HepG2 (cell line): ENCODE measurements around the gene SNRNP48. TPM values are rescaled to one million over a fixed set of nuclear protein-coding genes. Genes with fewer than 3 reads are reported as not detected.

Experiments
- AGO2 ChIP-seq: fragments of 200-400 bp; formaldehyde crosslinking; optimal IDR thresholded peaks from 2 replicates; pipeline ENCODE3; 2017; ENCODE audit warnings: mild to moderate bottlenecking, low read depth, low read length, moderate library complexity
- ATF7 ChIP-seq, 2 experiments: fragments of 450-650 bp in 1 of 2; sonication (generic) in 1 of 2; formaldehyde crosslinking in 1 of 2; IDR thresholded peaks; 2 replicates each; pipeline versions ENCODE4 v1.4.0 to v1.6.1; 2016 to 2020; ENCODE audit warnings: antibody characterized with exemption in 1 of 2, mild to moderate bottlenecking in 1 of 2, missing genetic modification reagents in 1 of 2
- BCL3 ChIP-seq: sonication (generic); formaldehyde crosslinking; IDR thresholded peaks from 2 replicates; pipeline ENCODE4 v1.5.1; 2020; ENCODE audit warnings: mild to moderate bottlenecking, missing genetic modification reagents, moderate library complexity
- GATAD2A ChIP-seq: IDR thresholded peaks from 2 replicates; pipeline ENCODE4 v1.6.1; 2016
- HMGXB3 ChIP-seq: sonication (generic); formaldehyde crosslinking; IDR thresholded peaks from 2 replicates; pipeline ENCODE4 v1.4.0; 2020; ENCODE audit warnings: missing genetic modification reagents, borderline replicate concordance
- POLR2AphosphoS2 ChIP-seq: IDR thresholded peaks from 2 replicates; pipeline ENCODE4 v1.6.1; 2011; ENCODE audit warnings: low read depth, low read length, improper control_type of control experiment
- POLR2AphosphoS5 ChIP-seq: IDR thresholded peaks from 2 replicates; pipeline ENCODE4 v1.6.1; 2012; ENCODE audit warnings: low read depth, low read length
- POLR2G ChIP-seq: fragments of 200-400 bp; formaldehyde crosslinking; IDR thresholded peaks from 2 replicates; pipeline ENCODE4 v1.6.1; 2018; ENCODE audit warnings: mild to moderate bottlenecking, low read depth, low read length, moderate library complexity
- SOX5 ChIP-seq: IDR thresholded peaks from 2 replicates; pipeline ENCODE4 v1.6.1; 2016; ENCODE audit warnings: borderline replicate concordance
- ZFP1 ChIP-seq: IDR thresholded peaks from 2 replicates; pipeline ENCODE4 v1.6.1; 2016
- ZMYM3 ChIP-seq: sonication (generic); formaldehyde crosslinking; IDR thresholded peaks from 2 replicates; pipeline ENCODE4 v1.5.1; 2020; ENCODE audit warnings: mild to moderate bottlenecking, missing genetic modification reagents
- ZNF121 ChIP-seq: sonication (generic); formaldehyde crosslinking; IDR thresholded peaks from 2 replicates; pipeline ENCODE4 v1.5.0; 2020; ENCODE audit warnings: mild to moderate bottlenecking, missing genetic modification reagents
- ZNF280B ChIP-seq: sonication (generic); formaldehyde crosslinking; IDR thresholded peaks from 2 replicates; pipeline ENCODE4 v1.5.0; 2020; ENCODE audit warnings: missing genetic modification reagents, mild to moderate bottlenecking, borderline replicate concordance
- ZNF564 ChIP-seq: sonication (generic); formaldehyde crosslinking; IDR thresholded peaks from 2 replicates; pipeline ENCODE4 v1.8.1; 2023; ENCODE audit warnings: mild to moderate bottlenecking, missing genetic modification reagents
- ZNF687 ChIP-seq: sonication (generic); formaldehyde crosslinking; IDR thresholded peaks from 2 replicates; pipeline ENCODE4 v1.5.1; 2020; ENCODE audit warnings: mild to moderate bottlenecking, missing genetic modification reagents, moderate library complexity
- ZNF775 ChIP-seq: sonication (generic); formaldehyde crosslinking; IDR thresholded peaks from 2 replicates; pipeline ENCODE4 v1.4.0; 2020; ENCODE audit warnings: missing genetic modification reagents, mild to moderate bottlenecking, moderate library complexity, borderline replicate concordance
- polyA plus RNA-seq, 8 experiments: library from polyadenylated mRNA; depleted of rRNA in 3 of 8; stranded (reverse) in 7 of 8; unstranded in 1 of 8; fragments of >200 nt; fragmentation: Illumina TruSeq in 4 of 8; extraction: Trizol in 4 of 8; gene quantifications; 2 replicates each; pipeline versions ENCODE4 v1.2.1 to v1.2.3, GENCODE V29; 2011 to 2016; ENCODE audit warnings: low read depth in 4 of 8, missing spikeins in 1 of 8, mixed read lengths in 1 of 8; ENCODE audit not compliant: insufficient read depth in 1 of 8
- total RNA-seq, 5 experiments: library from RNA; depleted of rRNA; stranded (reverse); fragments of >200 nt; fragmentation: Illumina TruSeq; extraction: Trizol; gene quantifications; 2 replicates each; pipeline ENCODE4 v1.2.3, GENCODE V29; 2016; ENCODE audit warnings: low read depth in 1 of 5
- TF ChIP-seq, protein P1 (sequence below): IDR thresholded peaks from 2 replicates; pipeline ENCODE4 v1.6.1; 2018; ENCODE audit warnings: missing genetic modification reagents

The SNRNP48 gene
- total and polyA plus RNA-seq, 2 of the 13 experiments (the other 11 are each of a cell fraction or from before 2014, with no cell fraction given): 17.5 to 47.5 TPM

DNA sequence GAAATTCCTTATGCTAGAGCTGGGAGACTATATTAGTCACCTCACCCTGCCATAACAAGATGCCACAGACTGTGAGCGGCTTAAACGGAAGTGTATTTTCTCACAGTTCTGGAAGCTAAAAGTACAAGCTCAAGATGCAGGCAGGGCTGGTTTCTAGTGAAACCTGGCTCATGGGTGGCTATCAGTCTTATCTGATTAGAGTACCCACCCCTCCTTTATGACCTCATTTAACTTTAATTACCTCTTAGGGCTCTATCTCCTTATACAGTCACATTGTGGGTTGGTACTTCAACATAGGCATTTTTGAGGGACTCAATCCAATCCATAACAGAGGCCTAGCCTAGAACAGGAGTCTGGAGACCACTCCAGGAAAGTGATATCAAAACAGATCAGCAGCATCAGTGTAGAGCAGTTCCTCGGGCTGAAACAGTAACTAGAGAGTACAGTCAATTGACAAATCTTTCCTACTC, 2.3 kb upstream of the SNRNP48 start (continued):
- TF ChIP-seq POLR2AphosphoS2 (peak; percentile 57), ATF7 (IDR thresholded peaks at IDR 0.05) (no peak), ATF7 (CRISPR knock-in tag; IDR thresholded peaks at IDR 0.05) (no peak), ZNF564 (no peak), GATAD2A (CRISPR knock-in tag) (no peak; the same call in 1 of the 2 replicates), BCL3 (CRISPR knock-in tag) (peak; percentile 46; the same call in 1 of the 2 replicates), ZNF775 (CRISPR knock-in tag) (no peak), HMGXB3 (CRISPR knock-in tag) (no peak), POLR2G (peak; percentile 85), ZNF687 (CRISPR knock-in tag) (no peak), AGO2 (no peak), ZNF121 (CRISPR knock-in tag) (no peak), ZMYM3 (CRISPR knock-in tag) (no peak), ZFP1 (CRISPR knock-in tag) (no peak), ZNF280B (CRISPR knock-in tag) (no peak), SOX5 (CRISPR knock-in tag) (peak; percentile 16; the same call in 1 of the 2 replicates), POLR2AphosphoS5 (peak; percentile 73; the same call in 1 of the 2 replicates)
- TF ChIP-seq, protein P1, sequence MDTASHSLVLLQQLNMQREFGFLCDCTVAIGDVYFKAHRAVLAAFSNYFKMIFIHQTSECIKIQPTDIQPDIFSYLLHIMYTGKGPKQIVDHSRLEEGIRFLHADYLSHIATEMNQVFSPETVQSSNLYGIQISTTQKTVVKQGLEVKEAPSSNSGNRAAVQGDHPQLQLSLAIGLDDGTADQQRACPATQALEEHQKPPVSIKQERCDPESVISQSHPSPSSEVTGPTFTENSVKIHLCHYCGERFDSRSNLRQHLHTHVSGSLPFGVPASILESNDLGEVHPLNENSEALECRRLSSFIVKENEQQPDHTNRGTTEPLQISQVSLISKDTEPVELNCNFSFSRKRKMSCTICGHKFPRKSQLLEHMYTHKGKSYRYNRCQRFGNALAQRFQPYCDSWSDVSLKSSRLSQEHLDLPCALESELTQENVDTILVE: no peak
